HepG2 (cell line): Measurements from ENCODE around the gene NABP2. TPM values are rescaled to one million over a fixed set of nuclear protein-coding genes. Genes with fewer than 3 reads are reported as not detected.

Experiments used
- ATAC-seq: fragments of 200-7000 bp; cut with Tn5 transposase; 3 replicates; pipeline ENCODE4 v1.9.1; 2020; ENCODE audit warnings: mild to moderate bottlenecking, moderate library complexity
- BruUV-seq: library from RNA; stranded (reverse); fragments of 400-500 nt; replicated peaks from 2 replicates; lab custom pipeline; 2021; lab: Mats Ljungman, UMichigan
- CTCF ChIA-PET: fragments of 300-600 bp; formaldehyde crosslinking; extraction: SDS; loops from one replicate; lab custom pipeline; 2021; ENCODE audit warnings: low total read pairs, inconsistent platforms, low intra/inter-chr PET ratio; lab: Yijun Ruan, JAX
- POLR2A ChIA-PET: fragments of 350-600 bp; sonication (Branson Sonifier 250); formaldehyde crosslinking; loops from one replicate; lab custom pipeline; 2020; ENCODE audit warnings: antibody characterized with exemption, inconsistent platforms; lab: Yijun Ruan, JAX
- DNase-seq: peaks from one replicate; pipeline ENCODE4 v3.0.0-alpha.2; 2015; ENCODE audit warnings: low spot score
- FAIRE-seq: peaks from 3 replicates; lab custom pipeline; 2011; peaks lifted over from hg19 to GRCh38; lab: Jason Lieb, UNC
- H2AFZ ChIP-seq: one replicate; pipeline ENCODE4 v1.6.1; 2011; ENCODE audit warnings: low read length, inconsistent platforms
- H3K27ac ChIP-seq: fragments of 300-600 bp; 3 replicates; pipeline ENCODE4 v1.8.0; 2011; ENCODE audit warnings: mixed run types, mild to moderate bottlenecking, mixed read lengths, low read length, inconsistent platforms; ENCODE audit not compliant: insufficient read depth; ENCODE audit errors: extremely low read length
- H3K27me3 ChIP-seq, 2 experiments: fragments of 200-600 bp in 1 of 2; 2 replicates in 1 of 2; 3 replicates in 1 of 2; pipeline versions ENCODE4 v1.6.0 to v1.8.0; 2011; ENCODE audit warnings: low read length in 2 of 2, mild to moderate bottlenecking in 2 of 2, moderate library complexity in 2 of 2, inconsistent platforms in 1 of 2; ENCODE audit not compliant: insufficient read depth in 2 of 2, control insufficient read depth in 1 of 2
- H3K36me3 ChIP-seq, 2 experiments: fragments of 200-600 bp in 1 of 2; replicated peaks in 1 of 2; 2 replicates in 1 of 2; 3 replicates in 1 of 2; pipeline versions ENCODE4 v1.5.1 to v1.8.0; 2011; ENCODE audit warnings: low read length in 2 of 2, inconsistent platforms in 1 of 2; ENCODE audit not compliant: insufficient read depth in 2 of 2, control insufficient read depth in 1 of 2
- H3K4me1 ChIP-seq: 2 replicates; pipeline ENCODE4 v1.5.1; 2012; ENCODE audit warnings: low read length, inconsistent platforms; ENCODE audit not compliant: insufficient read depth
- H3K4me2 ChIP-seq: 2 replicates; pipeline ENCODE4 v1.6.0; 2011; ENCODE audit warnings: low read depth, low read length, inconsistent platforms
- H3K4me3 ChIP-seq, 3 experiments: fragments of 200-600 bp in 1 of 3; sonication (generic), shearing (Covaris generic) in 1 of 3; replicated peaks in 1 of 3; 2 replicates each; pipeline ENCODE4 v1.5.1; 2011 to 2016; ENCODE audit warnings: low read length in 3 of 3, inconsistent platforms in 2 of 3, low read depth in 2 of 3, mild to moderate bottlenecking in 2 of 3, control low read depth in 1 of 3, mixed read lengths in 1 of 3; ENCODE audit not compliant: insufficient read depth in 1 of 3
- H3K79me2 ChIP-seq: one replicate; pipeline ENCODE4 v1.6.1; 2011; ENCODE audit warnings: low read length, inconsistent platforms; ENCODE audit not compliant: insufficient read depth
- H3K9ac ChIP-seq: 2 replicates; pipeline ENCODE4 v1.6.0; 2011; ENCODE audit warnings: mild to moderate bottlenecking, low read depth, low read length, inconsistent platforms; ENCODE audit not compliant: insufficient read depth
- H3K9me3 ChIP-seq: 2 replicates; pipeline ENCODE4 v1.5.1; 2012; ENCODE audit warnings: mild to moderate bottlenecking, low read length
- H4K20me1 ChIP-seq: 2 replicates; pipeline ENCODE4 v1.6.0; 2011; ENCODE audit warnings: inconsistent platforms, mild to moderate bottlenecking, low read length, moderate library complexity; ENCODE audit not compliant: insufficient read depth
- AKAP8 ChIP-seq: sonication (generic); formaldehyde crosslinking; IDR thresholded peaks from 2 replicates; pipeline ENCODE4 v1.5.1; 2020; ENCODE audit warnings: mild to moderate bottlenecking, missing genetic modification reagents
- CAMTA2 ChIP-seq: sonication (generic); formaldehyde crosslinking; IDR thresholded peaks from 2 replicates; pipeline ENCODE4 v1.4.0; 2020; ENCODE audit warnings: mild to moderate bottlenecking, missing genetic modification reagents, borderline replicate concordance
- CBX1 ChIP-seq: IDR thresholded peaks from one replicate; pipeline ENCODE4 v1.6.1; 2016; ENCODE audit warnings: antibody characterized with exemption, low read depth
- HNF4A ChIP-seq: sonication (generic); formaldehyde crosslinking; IDR thresholded peaks from 2 replicates; pipeline ENCODE4 v1.4.0; 2020; ENCODE audit warnings: missing genetic modification reagents
- KLF13 ChIP-seq: sonication (generic); formaldehyde crosslinking; IDR thresholded peaks from 2 replicates; pipeline ENCODE4 v1.4.0; 2020; ENCODE audit warnings: mild to moderate bottlenecking, missing genetic modification reagents
- MTF2 ChIP-seq: sonication (generic); formaldehyde crosslinking; IDR thresholded peaks from 2 replicates; pipeline ENCODE4 v1.5.0; 2020; ENCODE audit warnings: missing genetic modification reagents, borderline replicate concordance
- NCOR1 ChIP-seq: fragments of 200-600 bp; sonication (generic); IDR thresholded peaks from 2 replicates; pipeline ENCODE4 v1.7.0; 2017; ENCODE audit warnings: antibody characterized with exemption, low read length, borderline replicate concordance
- PATZ1 ChIP-seq: sonication (generic); formaldehyde crosslinking; IDR thresholded peaks from 2 replicates; pipeline ENCODE4 v1.4.0; 2020; ENCODE audit warnings: missing genetic modification reagents
- TBL1XR1 ChIP-seq: fragments of 150-350 bp; IDR thresholded peaks from 2 replicates; pipeline ENCODE4 v1.6.1; 2014; ENCODE audit warnings: borderline replicate concordance, low read length; ENCODE audit not compliant: partially characterized antibody
- THRA ChIP-seq: sonication (generic); formaldehyde crosslinking; IDR thresholded peaks from 2 replicates; pipeline ENCODE4 v1.4.0; 2020; ENCODE audit warnings: missing genetic modification reagents, borderline replicate concordance
- ZNF232 ChIP-seq: sonication (generic); formaldehyde crosslinking; IDR thresholded peaks from 2 replicates; pipeline ENCODE4 v1.4.0; 2020; ENCODE audit warnings: missing genetic modification reagents, borderline replicate concordance
- ZNF430 ChIP-seq: sonication (generic); formaldehyde crosslinking; IDR thresholded peaks from 2 replicates; pipeline ENCODE4 v1.9.0; 2021; ENCODE audit warnings: mild to moderate bottlenecking, missing genetic modification reagents
- ZNF572 ChIP-seq: sonication (generic); formaldehyde crosslinking; IDR thresholded peaks from 2 replicates; pipeline ENCODE4 v1.5.1; 2020; ENCODE audit warnings: mild to moderate bottlenecking, missing genetic modification reagents
- ZNF792 ChIP-seq: IDR thresholded peaks from 2 replicates; pipeline ENCODE4 v1.6.1; 2016
- WGBS: methylation state at CpG from one replicate; pipeline ENCODE4 v1.1.6; 2017; ENCODE audit warnings: low lambda C conversion rate; 5-methylcytosine and 5-hydroxymethylcytosine counted together
- in situ Hi-C: cut with HindIII; loops from 2 replicates; pipeline ENCODE4 v1.10.0; 2017; ENCODE audit warnings: low pct_unique_long_range_greater_than_20kb; ENCODE audit not compliant: extremely low pct_ligation_motif_present
- intact Hi-C: fragments of 100-400 bp; cut with micrococcal nuclease; formaldehyde crosslinking; loops from one replicate; pipeline ENCODE4 v1.10.0; 2022; ENCODE audit not compliant: unreplicated experiment
- polyA plus RNA-seq, 8 experiments: library from polyadenylated mRNA; depleted of rRNA in 3 of 8; stranded (reverse) in 7 of 8; unstranded in 1 of 8; fragments of >200 nt; fragmentation: Illumina TruSeq in 4 of 8; extraction: Trizol in 4 of 8; gene quantifications; 2 replicates each; pipeline versions ENCODE4 v1.2.1 to v1.2.3, GENCODE V29; 2011 to 2016; ENCODE audit warnings: low read depth in 4 of 8, missing spikeins in 1 of 8, mixed read lengths in 1 of 8; ENCODE audit not compliant: insufficient read depth in 1 of 8
- total RNA-seq, 5 experiments: library from RNA; depleted of rRNA; stranded (reverse); fragments of >200 nt; fragmentation: Illumina TruSeq; extraction: Trizol; gene quantifications; 2 replicates each; pipeline ENCODE4 v1.2.3, GENCODE V29; 2016; ENCODE audit warnings: low read depth in 1 of 5
- TF ChIP-seq, protein P1 (sequence below): sonication (generic); formaldehyde crosslinking; IDR thresholded peaks from 2 replicates; pipeline ENCODE4 v1.8.0; 2023; ENCODE audit warnings: mild to moderate bottlenecking, missing genetic modification reagents
- TF ChIP-seq, protein P2 (sequence below): IDR thresholded peaks from 2 replicates; pipeline ENCODE4 v1.6.1; 2012; ENCODE audit warnings: inconsistent platforms
- TF ChIP-seq, protein P3 (sequence below): sonication (generic); formaldehyde crosslinking; IDR thresholded peaks from 2 replicates; pipeline ENCODE4 v1.4.0; 2020; ENCODE audit warnings: missing genetic modification reagents

NABP2 gene
- total and polyA plus RNA-seq, 2 of the 13 experiments (the other 11 are each of a cell fraction or from before 2014, with no cell fraction given) = 33.2 to 35.5 TPM

DNA sequence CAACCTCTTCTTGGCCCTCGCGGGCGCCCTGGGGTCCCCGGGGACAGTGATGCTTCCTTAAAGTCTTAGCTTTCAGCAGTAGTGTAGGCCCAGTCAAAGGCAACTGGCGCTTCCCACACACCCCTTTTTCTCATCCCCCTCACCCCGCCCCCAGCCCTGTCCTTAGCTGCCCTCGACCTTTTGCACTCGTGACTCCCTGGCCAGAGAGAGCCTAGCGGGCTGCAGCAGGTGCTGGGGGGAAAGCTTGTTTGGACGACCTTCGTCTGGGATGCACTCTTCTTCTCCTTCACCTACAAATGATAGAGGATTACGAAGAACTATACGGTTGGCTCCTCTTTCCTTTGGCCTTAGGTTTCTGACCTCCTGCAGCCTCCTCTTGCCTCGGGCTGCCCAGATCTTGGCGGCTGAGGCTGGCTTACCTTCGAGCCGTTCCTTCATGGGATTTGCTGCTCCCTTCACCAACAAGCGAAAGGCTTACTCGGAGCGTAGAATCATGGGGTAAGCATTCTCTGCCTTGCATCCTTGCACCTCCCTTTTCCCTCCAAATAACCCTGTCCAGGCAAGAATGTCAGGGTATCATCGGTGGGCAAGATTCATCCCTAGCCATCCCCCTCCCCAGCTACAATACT lies 43.4 kb downstream of the NABP2 start:
- H3K4me1 ChIP-seq = peaks cover 15% of the 10 kb centered on the region
- no peaks in the 10 kb centered on the region for H4K20me1 ChIP-seq
- no peak overlapping the region for H2AFZ ChIP-seq
- 22% methylated on average over 15 of the region's 21 CpGs for WGBS
- peak overlapping the region; percentile 99 for H3K4me2 ChIP-seq
- intact Hi-C loops (loop anchor here (2.0 kb wide), 2 partner anchors 19 to 75 kb away; no protein-coding TSS in a partner anchor), in situ Hi-C loops (no loop called here)
- H3K4me3 ChIP-seq = peak overlapping the region; percentile 54 to 91 (median 83); a peak in 5 of 6 replicates
- ChIA-PET POLR2A (interaction anchor here (0.6 to 3.7 kb wide), 23 partner anchors 8 to 203 kb away, joined by 3 to 47 read pairs (median 5); partner anchors contain the start of genes ANKRD52, CNPY2, CS and IL23A), CTCF (interaction anchor here (1.4 kb wide), 1 partner anchor 9 kb away, joined by 6 read pairs; the partner anchor contains the start of gene ANKRD52)
- peak; percentile 60 for ATAC-seq
- peak; percentile 44 for DNase-seq
- H3K27me3 ChIP-seq = no peaks in the 10 kb centered on the region; a peak in 1 of 5 replicates
- peak overlapping the region; percentile 69 for H3K9ac ChIP-seq
- peak overlapping the region; percentile 82 for H3K27ac ChIP-seq
- peaks cover 6 to 14% of the 10 kb centered on the region in 2 experiments; a peak in 3 of 5 replicates for H3K36me3 ChIP-seq
- H3K79me2 ChIP-seq = no peaks in the 10 kb centered on the region
- no peaks in the 10 kb centered on the region for H3K9me3 ChIP-seq
- no TSS peak for BruUV-seq
- peak; percentile 65 for FAIRE-seq
- TF ChIP-seq PATZ1 (CRISPR knock-in tag) (peak; percentile 42; the same call in 1 of the 2 replicates), TBL1XR1 (peak; percentile 16), THRA (CRISPR knock-in tag) (peak; percentile 99), MTF2 (CRISPR knock-in tag) (0 out of 2 replicates have a peak, but pooled peaks have one; percentile 6), ZNF792 (no peak), AKAP8 (CRISPR knock-in tag) (no peak), ZNF430 (CRISPR knock-in tag) (peak; percentile 10; the same call in 1 of the 2 replicates), CBX1 (peak; percentile 11), NCOR1 (peak; percentile 78), CAMTA2 (0 out of 2 replicates have a peak, but pooled peaks have one; percentile 39), ZNF572 (CRISPR knock-in tag) (peak; percentile 80; the same call in 1 of the 2 replicates), HNF4A (CRISPR knock-in tag) (peak; percentile 59), ZNF232 (CRISPR knock-in tag) (no peak), KLF13 (CRISPR knock-in tag) (no peak)
- TF ChIP-seq, protein P1, sequence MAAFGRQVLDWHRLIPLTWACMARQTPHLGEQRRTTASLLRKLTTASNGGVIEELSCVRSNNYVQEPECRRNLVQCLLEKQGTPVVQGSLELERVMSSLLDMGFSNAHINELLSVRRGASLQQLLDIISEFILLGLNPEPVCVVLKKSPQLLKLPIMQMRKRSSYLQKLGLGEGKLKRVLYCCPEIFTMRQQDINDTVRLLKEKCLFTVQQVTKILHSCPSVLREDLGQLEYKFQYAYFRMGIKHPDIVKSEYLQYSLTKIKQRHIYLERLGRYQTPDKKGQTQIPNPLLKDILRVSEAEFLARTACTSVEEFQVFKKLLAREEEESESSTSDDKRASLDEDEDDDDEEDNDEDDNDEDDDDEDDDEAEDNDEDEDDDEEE (CRISPR knock-in tag) = peak; percentile 50
- TF ChIP-seq, protein P2, sequence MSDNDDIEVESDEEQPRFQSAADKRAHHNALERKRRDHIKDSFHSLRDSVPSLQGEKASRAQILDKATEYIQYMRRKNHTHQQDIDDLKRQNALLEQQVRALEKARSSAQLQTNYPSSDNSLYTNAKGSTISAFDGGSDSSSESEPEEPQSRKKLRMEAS = peak; percentile 28; the same call in 1 of the 2 replicates
- TF ChIP-seq, protein P3, sequence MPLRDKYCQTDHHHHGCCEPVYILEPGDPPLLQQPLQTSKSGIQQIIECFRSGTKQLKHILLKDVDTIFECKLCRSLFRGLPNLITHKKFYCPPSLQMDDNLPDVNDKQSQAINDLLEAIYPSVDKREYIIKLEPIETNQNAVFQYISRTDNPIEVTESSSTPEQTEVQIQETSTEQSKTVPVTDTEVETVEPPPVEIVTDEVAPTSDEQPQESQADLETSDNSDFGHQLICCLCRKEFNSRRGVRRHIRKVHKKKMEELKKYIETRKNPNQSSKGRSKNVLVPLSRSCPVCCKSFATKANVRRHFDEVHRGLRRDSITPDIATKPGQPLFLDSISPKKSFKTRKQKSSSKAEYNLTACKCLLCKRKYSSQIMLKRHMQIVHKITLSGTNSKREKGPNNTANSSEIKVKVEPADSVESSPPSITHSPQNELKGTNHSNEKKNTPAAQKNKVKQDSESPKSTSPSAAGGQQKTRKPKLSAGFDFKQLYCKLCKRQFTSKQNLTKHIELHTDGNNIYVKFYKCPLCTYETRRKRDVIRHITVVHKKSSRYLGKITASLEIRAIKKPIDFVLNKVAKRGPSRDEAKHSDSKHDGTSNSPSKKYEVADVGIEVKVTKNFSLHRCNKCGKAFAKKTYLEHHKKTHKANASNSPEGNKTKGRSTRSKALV (CRISPR knock-in tag) = no peak
